HCT116 (cell line): ENCODE data around the gene SCGB1C2. TPM values are rescaled to one million over a fixed set of nuclear protein-coding genes. Genes with fewer than 3 reads are reported as not detected.
A peak's percentile ranks its signal among the peaks of the same experiment; 100 is the strongest.

ENCODE experiments used
- ATAC-seq: fragments of 200-7000 bp; cut with Tn5 transposase; 2 replicates; pipeline ENCODE4 v1.9.1; 2020; ENCODE audit warnings: mild to moderate bottlenecking, moderate library complexity
- BruUV-seq: library from RNA; stranded (reverse); fragments of 400-500 nt; replicated peaks from 2 replicates; lab custom pipeline; 2021; lab: Mats Ljungman, UMichigan
- CTCF ChIA-PET: fragments of 300-600 bp; sonication (Branson Sonifier 250); formaldehyde crosslinking; loops from one replicate; lab custom pipeline; 2021; ENCODE audit warnings: antibody characterized with exemption; lab: Charles Lee
- POLR2A ChIA-PET: fragments of 300-600, 350-600 bp; sonication (Branson Sonifier 250); formaldehyde crosslinking; loops from one replicate; lab custom pipeline; 2021; ENCODE audit warnings: antibody characterized with exemption; lab: Charles Lee
- RAD21 ChIA-PET, 2 experiments: fragments of 300-600 bp; sonication (Branson Sonifier 250); formaldehyde crosslinking; loops; one replicate each; lab custom pipeline; 2023; ENCODE audit warnings: low total read pairs in 2 of 2; ENCODE audit not compliant: uncharacterized antibody in 2 of 2, unreplicated experiment in 2 of 2, low non-redundant PET in 1 of 2; lab: Charles Lee
- DNase-seq: peaks from one replicate; pipeline ENCODE4 v3.0.0-alpha.2; 2010; ENCODE audit warnings: low read depth, low spot score
- H2AFZ ChIP-seq: fragments of 200-600 bp; shearing (Covaris generic), sonication (generic); 2 replicates; pipeline ENCODE4 v1.6.1; 2017; ENCODE audit warnings: low read depth, mixed run types, mixed read lengths, antibody characterized with exemption, low read length; ENCODE audit not compliant: poor library complexity, severe bottlenecking
- H3K27ac ChIP-seq: 2 replicates; pipeline ENCODE4 v1.5.1; 2012; ENCODE audit warnings: low read depth, low read length
- H3K27me3 ChIP-seq: fragments of 200-600 bp; sonication (generic); 2 replicates; pipeline ENCODE4 v1.6.1; 2016; ENCODE audit warnings: mixed run types, low read length, mixed read lengths; ENCODE audit not compliant: insufficient read depth
- H3K36me3 ChIP-seq, 2 experiments: fragments of 200-500 bp in 1 of 2; fragments of 200-600 bp in 1 of 2; sonication (Bioruptor generic) in 1 of 2; sonication (generic) in 1 of 2; 2 replicates each; pipeline versions ENCODE4 v1.5.1 to v1.6.1; 2014 to 2016; ENCODE audit warnings: low read length in 2 of 2, inconsistent platforms in 1 of 2, mixed read lengths in 1 of 2, mixed run types in 1 of 2; ENCODE audit not compliant: insufficient read depth in 2 of 2, control insufficient read depth in 1 of 2
- H3K4me1 ChIP-seq, 2 experiments: fragments of 200-600 bp in 1 of 2; sonication (generic) in 1 of 2; 2 replicates each; pipeline versions ENCODE4 v1.5.1 to v1.6.1; 2012 to 2017; ENCODE audit warnings: low read length in 2 of 2, inconsistent platforms in 1 of 2, mild to moderate bottlenecking in 1 of 2, mixed read lengths in 1 of 2, mixed run types in 1 of 2, moderate library complexity in 1 of 2; ENCODE audit not compliant: insufficient read depth in 2 of 2, control insufficient read depth in 1 of 2
- H3K4me2 ChIP-seq: fragments of 200-600 bp; sonication (generic); 2 replicates; pipeline ENCODE4 v1.6.1; 2017; ENCODE audit warnings: mixed run types, low read length, mixed read lengths
- H3K4me3 ChIP-seq, 2 experiments: fragments of 200-600 bp in 1 of 2; sonication (generic) in 1 of 2; replicated peaks in 1 of 2; 2 replicates each; pipeline ENCODE4 v1.5.1; 2011 to 2016; ENCODE audit warnings: low read length in 2 of 2, control low read depth in 1 of 2, low read depth in 1 of 2, mild to moderate bottlenecking in 1 of 2, mixed read lengths in 1 of 2, mixed run types in 1 of 2
- H3K79me2 ChIP-seq: fragments of 200-600 bp; sonication (generic); 2 replicates; pipeline ENCODE4 v1.6.1; 2017; ENCODE audit warnings: mild to moderate bottlenecking, mixed run types, low read length, moderate library complexity, mixed read lengths; ENCODE audit not compliant: insufficient read depth
- H3K9ac ChIP-seq: fragments of 200-600 bp; sonication (generic); 2 replicates; pipeline ENCODE4 v1.6.1; 2016; ENCODE audit warnings: low read length, mixed read lengths
- H3K9me2 ChIP-seq: fragments of 200-600 bp; sonication (generic), shearing (Covaris generic); 2 replicates; pipeline ENCODE4 v1.6.1; 2017; ENCODE audit warnings: mixed run types, mild to moderate bottlenecking, moderate library complexity; ENCODE audit not compliant: insufficient read depth
- H3K9me3 ChIP-seq, 2 experiments: fragments of 200-500 bp in 1 of 2; fragments of 200-600 bp in 1 of 2; sonication (Bioruptor generic) in 1 of 2; sonication (generic) in 1 of 2; 2 replicates each; pipeline ENCODE4 v1.6.1; 2014 to 2017; ENCODE audit warnings: low read length in 2 of 2, mixed read lengths in 2 of 2, inconsistent platforms in 1 of 2, low read depth in 1 of 2, mild to moderate bottlenecking in 1 of 2, mixed run types in 1 of 2, moderate library complexity in 1 of 2; ENCODE audit not compliant: control insufficient read depth in 1 of 2, insufficient read depth in 1 of 2
- H4K20me1 ChIP-seq: fragments of 200-600 bp; sonication (generic), shearing (Covaris generic); 2 replicates; pipeline ENCODE4 v1.6.1; 2017; ENCODE audit warnings: mixed run types, mild to moderate bottlenecking, moderate library complexity; ENCODE audit not compliant: insufficient read depth
- CBX3 ChIP-seq: IDR thresholded peaks from 2 replicates; pipeline ENCODE4 v1.6.1; 2012; ENCODE audit warnings: low read depth
- CEBPB ChIP-seq: IDR thresholded peaks from 2 replicates; pipeline ENCODE4 v1.6.1; 2012; ENCODE audit warnings: low read depth
- EGR1 ChIP-seq: IDR thresholded peaks from 2 replicates; pipeline ENCODE4 v1.6.1; 2012; ENCODE audit warnings: low read depth
- ELF1 ChIP-seq: IDR thresholded peaks from 2 replicates; pipeline ENCODE4 v1.6.1; 2012; ENCODE audit warnings: low read depth, borderline replicate concordance
- EZH2 ChIP-seq: fragments of 200-600 bp; sonication (generic); IDR thresholded peaks from 2 replicates; pipeline ENCODE4 v1.6.1; 2017; ENCODE audit warnings: antibody characterized with exemption, mixed run types
- MAX ChIP-seq: IDR thresholded peaks from 2 replicates; pipeline ENCODE4 v1.6.1; 2012
- POLR2A ChIP-seq: IDR thresholded peaks from 2 replicates; pipeline ENCODE4 v1.7.0; 2011; ENCODE audit warnings: borderline replicate concordance; ENCODE audit not compliant: insufficient read depth, insufficient read length; ENCODE audit errors: extremely low read depth
- POLR2AphosphoS5 ChIP-seq: IDR thresholded peaks from 2 replicates; pipeline ENCODE4 v1.6.1; 2011; ENCODE audit warnings: mild to moderate bottlenecking, low read depth, low read length, moderate library complexity
- RAD21 ChIP-seq: IDR thresholded peaks from 2 replicates; pipeline ENCODE4 v1.6.1; 2012; ENCODE audit warnings: low read depth, mild to moderate bottlenecking
- REST ChIP-seq: IDR thresholded peaks from 2 replicates; pipeline ENCODE4 v1.6.1; 2012; ENCODE audit warnings: low read depth
- SIN3A ChIP-seq: IDR thresholded peaks from 2 replicates; pipeline ENCODE4 v1.6.1; 2012; ENCODE audit warnings: low read depth
- SP1 ChIP-seq: IDR thresholded peaks from 2 replicates; pipeline ENCODE4 v1.6.1; 2012; ENCODE audit warnings: low read depth
- SRF ChIP-seq: IDR thresholded peaks from 2 replicates; pipeline ENCODE4 v1.6.1; 2012; ENCODE audit warnings: low read depth
- TCF7L2 ChIP-seq: IDR thresholded peaks from 2 replicates; pipeline ENCODE4 v1.7.0; 2011; ENCODE audit warnings: borderline replicate concordance, inconsistent platforms; ENCODE audit not compliant: insufficient read depth, insufficient read length; ENCODE audit errors: extremely low read depth
- ZFX ChIP-seq: fragments of 450-650 bp; IDR thresholded peaks from 2 replicates; pipeline ENCODE4 v1.6.1; 2017
- ZNF274 ChIP-seq: fragments of 200-500 bp; sonication (Bioruptor generic); IDR thresholded peaks from 2 replicates; pipeline ENCODE4 v1.6.1; 2014; ENCODE audit warnings: mild to moderate bottlenecking, low read depth, low read length, inconsistent platforms
- intact Hi-C: fragments of 100-400 bp; cut with micrococcal nuclease; formaldehyde crosslinking; loops from 2 replicates; pipeline ENCODE4 v1.10.0; 2022
- total RNA-seq: library from RNA; stranded (reverse); gene quantifications from one replicate; pipeline ENCODE4 v1.2.1, GENCODE V29; 2021; ENCODE audit not compliant: unreplicated experiment
- TF ChIP-seq, protein P1 (sequence below), 3 experiments: fragments of 200-600 bp in 1 of 3; sonication (generic) in 1 of 3; IDR thresholded peaks in 2 of 3; conservative IDR thresholded peaks in 1 of 3; 2 replicates each; pipeline ENCODE4 v1.5.1; 2012 to 2017; ENCODE audit warnings: low read depth in 2 of 3, low read length in 2 of 3, antibody characterized with exemption in 1 of 3, borderline replicate concordance in 1 of 3, control low read depth in 1 of 3, mild to moderate bottlenecking in 1 of 3, mixed read lengths in 1 of 3, mixed run types in 1 of 3, moderate library complexity in 1 of 3; ENCODE audit not compliant: insufficient read depth in 1 of 3
- TF ChIP-seq, protein P2 (sequence below): IDR thresholded peaks from 2 replicates; pipeline ENCODE4 v1.6.1; 2012
- TF ChIP-seq, protein P3 (sequence below): IDR thresholded peaks from 2 replicates; pipeline ENCODE4 v1.6.1; 2011; ENCODE audit warnings: mild to moderate bottlenecking, low read length, moderate library complexity; ENCODE audit not compliant: insufficient replicate concordance; ENCODE audit errors: extremely low read depth

Gene SCGB1C2
- total RNA-seq, 1 experiment from 2014 or later = not detected

- Histone ChIP-seq H2AFZ (peak within 1 kb of the TSS; percentile 82), H3K79me2 (peaks cover 8% of the 10 kb centered on the region; the same call in 1 of the 2 replicates), H3K4me3 (peak within 1 kb of the TSS; percentile 46 to 72), H3K4me2 (peak within 1 kb of the TSS; percentile 94), H3K36me3 (no peaks in the 10 kb centered on the region), H3K27ac (peak within 1 kb of the TSS; percentile 68), H3K9me2 (no peaks in the 10 kb centered on the region), H3K9me3 (no peaks in the 10 kb centered on the region), H3K4me1 (peaks cover 22 to 23% of the 10 kb centered on the region in 2 experiments), H4K20me1 (no peaks in the 10 kb centered on the region), H3K9ac (peak within 1 kb of the TSS; percentile 75), H3K27me3 (no peaks in the 10 kb centered on the region)
- intact Hi-C loops = no loop called here
- ChIA-PET CTCF (no interaction called here), POLR2A (no interaction called here), RAD21 (no interaction called here)
- DNase-seq (peak; percentile 40), ATAC-seq (peak; percentile 90)
- BruUV-seq = no TSS peak
- TF ChIP-seq SRF (no peak), ZNF274 (no peak), TCF7L2 (no peak), SIN3A (no peak), RAD21 (no peak), ZFX (peak; percentile 6; the same call in 1 of the 2 replicates), POLR2AphosphoS5 (peak; percentile 66), EZH2 (no peak), CBX3 (no peak), POLR2A (no peak), CEBPB (no peak), EGR1 (no peak), MAX (peak; percentile 50; the same call in 1 of the 2 replicates), ELF1 (no peak), REST (no peak), SP1 (no peak)
- TF ChIP-seq, protein P1, sequence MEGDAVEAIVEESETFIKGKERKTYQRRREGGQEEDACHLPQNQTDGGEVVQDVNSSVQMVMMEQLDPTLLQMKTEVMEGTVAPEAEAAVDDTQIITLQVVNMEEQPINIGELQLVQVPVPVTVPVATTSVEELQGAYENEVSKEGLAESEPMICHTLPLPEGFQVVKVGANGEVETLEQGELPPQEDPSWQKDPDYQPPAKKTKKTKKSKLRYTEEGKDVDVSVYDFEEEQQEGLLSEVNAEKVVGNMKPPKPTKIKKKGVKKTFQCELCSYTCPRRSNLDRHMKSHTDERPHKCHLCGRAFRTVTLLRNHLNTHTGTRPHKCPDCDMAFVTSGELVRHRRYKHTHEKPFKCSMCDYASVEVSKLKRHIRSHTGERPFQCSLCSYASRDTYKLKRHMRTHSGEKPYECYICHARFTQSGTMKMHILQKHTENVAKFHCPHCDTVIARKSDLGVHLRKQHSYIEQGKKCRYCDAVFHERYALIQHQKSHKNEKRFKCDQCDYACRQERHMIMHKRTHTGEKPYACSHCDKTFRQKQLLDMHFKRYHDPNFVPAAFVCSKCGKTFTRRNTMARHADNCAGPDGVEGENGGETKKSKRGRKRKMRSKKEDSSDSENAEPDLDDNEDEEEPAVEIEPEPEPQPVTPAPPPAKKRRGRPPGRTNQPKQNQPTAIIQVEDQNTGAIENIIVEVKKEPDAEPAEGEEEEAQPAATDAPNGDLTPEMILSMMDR (IDR thresholded peaks at IDR 0.05 in 2 of 3, conservative IDR thresholded peaks at IDR 0.05 in 1 of 3; ENCODE audit: borderline replicate concordance in 1 of 3, insufficient read depth in 1 of 3, low read depth in 2 of 3, low read length in 2 of 3) = no peak
- TF ChIP-seq, protein P2, sequence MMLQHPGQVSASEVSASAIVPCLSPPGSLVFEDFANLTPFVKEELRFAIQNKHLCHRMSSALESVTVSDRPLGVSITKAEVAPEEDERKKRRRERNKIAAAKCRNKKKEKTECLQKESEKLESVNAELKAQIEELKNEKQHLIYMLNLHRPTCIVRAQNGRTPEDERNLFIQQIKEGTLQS = no peak
- TF ChIP-seq, protein P3, sequence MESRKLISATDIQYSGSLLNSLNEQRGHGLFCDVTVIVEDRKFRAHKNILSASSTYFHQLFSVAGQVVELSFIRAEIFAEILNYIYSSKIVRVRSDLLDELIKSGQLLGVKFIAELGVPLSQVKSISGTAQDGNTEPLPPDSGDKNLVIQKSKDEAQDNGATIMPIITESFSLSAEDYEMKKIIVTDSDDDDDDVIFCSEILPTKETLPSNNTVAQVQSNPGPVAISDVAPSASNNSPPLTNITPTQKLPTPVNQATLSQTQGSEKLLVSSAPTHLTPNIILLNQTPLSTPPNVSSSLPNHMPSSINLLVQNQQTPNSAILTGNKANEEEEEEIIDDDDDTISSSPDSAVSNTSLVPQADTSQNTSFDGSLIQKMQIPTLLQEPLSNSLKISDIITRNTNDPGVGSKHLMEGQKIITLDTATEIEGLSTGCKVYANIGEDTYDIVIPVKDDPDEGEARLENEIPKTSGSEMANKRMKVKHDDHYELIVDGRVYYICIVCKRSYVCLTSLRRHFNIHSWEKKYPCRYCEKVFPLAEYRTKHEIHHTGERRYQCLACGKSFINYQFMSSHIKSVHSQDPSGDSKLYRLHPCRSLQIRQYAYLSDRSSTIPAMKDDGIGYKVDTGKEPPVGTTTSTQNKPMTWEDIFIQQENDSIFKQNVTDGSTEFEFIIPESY = no peak
Measured at GRCh38 chr17:181245-182049, 44.1 kb downstream of the SCGB1C2 start, which contains the start of gene DOC2B. DOC2B (minus strand) TSS chr17:181650; CDS start chr17:181479, 171 bp downstream.
